Measurements from ENCODE around the gene BPIFB1. TPM values are rescaled to one million over a fixed set of nuclear protein-coding genes. Genes with fewer than 3 reads are reported as not detected.

BPIFB1 gene
- total and polyA plus RNA-seq, 10 of the 15 experiments (the other 5 are each of a cell fraction or from before 2014, with no cell fraction given), result 0.13 TPM; not detected in 9

DNA sequence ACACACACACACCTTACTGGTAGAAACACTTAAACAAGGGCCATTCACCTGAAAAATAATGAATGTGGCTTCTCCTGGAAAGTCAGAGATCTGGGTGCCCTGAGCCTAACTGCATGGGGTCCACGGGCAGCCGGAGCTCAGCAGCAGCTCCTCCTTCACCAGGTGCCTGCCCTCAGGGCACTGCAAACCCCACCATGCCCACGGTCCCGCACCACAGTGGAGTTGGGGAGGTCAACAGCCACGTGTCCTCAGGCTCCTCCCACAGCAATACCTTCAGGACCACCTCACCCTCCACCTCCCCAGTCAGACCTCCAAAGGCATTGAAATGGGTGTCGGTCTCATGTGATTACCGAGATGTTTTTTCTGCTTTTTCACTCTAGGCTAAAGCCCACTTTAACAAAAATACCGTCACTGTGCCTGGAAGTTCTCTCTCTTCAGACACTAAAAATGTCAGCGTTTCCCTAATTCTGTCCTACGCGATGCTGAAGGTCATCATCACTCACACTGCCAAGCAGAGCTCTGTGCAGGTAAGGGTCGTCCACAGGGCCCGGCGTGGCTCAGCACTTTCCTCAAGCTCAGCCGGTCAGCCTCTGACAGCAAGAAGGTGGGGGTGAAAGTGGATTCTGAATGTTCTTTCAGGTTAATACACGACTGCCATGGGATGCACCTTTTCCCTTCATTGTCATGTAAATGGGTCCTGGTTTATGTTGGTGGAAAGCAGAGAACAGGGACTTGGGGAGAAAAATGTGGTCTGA, 69.4 kb downstream of the BPIFB1 start:
- ChIA-PET CTCF (no interaction called here), POLR2A (no interaction called here), SMC1A (ENCODE audit: uncharacterized antibody, unreplicated experiment) (no interaction called here), RAD21 (ENCODE audit: unreplicated experiment) (no interaction called here)
- WGBS (ENCODE audit: insufficient coverage, insufficient replicate concordance, low lambda C conversion rate, missing lambda C conversion rate), result 90% methylated on average over 16 of the region's 16 CpGs
- H2AFZ ChIP-seq (ENCODE audit: control insufficient read depth, low read depth, low read length), result no peak overlapping the region
- no peaks in the 10 kb centered on the region for H3K27me3 ChIP-seq (replicated peaks in 1 of 2; ENCODE audit: control insufficient read depth in 2 of 2, insufficient read depth in 2 of 2, low read length in 1 of 2)
- ATAC-seq (no peak), DNase-seq (ENCODE audit: low read depth, low spot score) (no peak), FAIRE-seq (no peak)
- H3K4me1 ChIP-seq (ENCODE audit: control insufficient read depth, insufficient read depth, low read length), result no peaks in the 10 kb centered on the region
- H3K4me2 ChIP-seq (ENCODE audit: control insufficient read depth, insufficient read depth), result no peak overlapping the region
- TF ChIP-seq PAX8 (IDR thresholded peaks at IDR 0.05), result no peak
- no peak for TF ChIP-seq BRCA1 (IDR thresholded peaks at IDR 0.05; ENCODE audit: low read depth, low read length)
- TF ChIP-seq, protein P1, sequence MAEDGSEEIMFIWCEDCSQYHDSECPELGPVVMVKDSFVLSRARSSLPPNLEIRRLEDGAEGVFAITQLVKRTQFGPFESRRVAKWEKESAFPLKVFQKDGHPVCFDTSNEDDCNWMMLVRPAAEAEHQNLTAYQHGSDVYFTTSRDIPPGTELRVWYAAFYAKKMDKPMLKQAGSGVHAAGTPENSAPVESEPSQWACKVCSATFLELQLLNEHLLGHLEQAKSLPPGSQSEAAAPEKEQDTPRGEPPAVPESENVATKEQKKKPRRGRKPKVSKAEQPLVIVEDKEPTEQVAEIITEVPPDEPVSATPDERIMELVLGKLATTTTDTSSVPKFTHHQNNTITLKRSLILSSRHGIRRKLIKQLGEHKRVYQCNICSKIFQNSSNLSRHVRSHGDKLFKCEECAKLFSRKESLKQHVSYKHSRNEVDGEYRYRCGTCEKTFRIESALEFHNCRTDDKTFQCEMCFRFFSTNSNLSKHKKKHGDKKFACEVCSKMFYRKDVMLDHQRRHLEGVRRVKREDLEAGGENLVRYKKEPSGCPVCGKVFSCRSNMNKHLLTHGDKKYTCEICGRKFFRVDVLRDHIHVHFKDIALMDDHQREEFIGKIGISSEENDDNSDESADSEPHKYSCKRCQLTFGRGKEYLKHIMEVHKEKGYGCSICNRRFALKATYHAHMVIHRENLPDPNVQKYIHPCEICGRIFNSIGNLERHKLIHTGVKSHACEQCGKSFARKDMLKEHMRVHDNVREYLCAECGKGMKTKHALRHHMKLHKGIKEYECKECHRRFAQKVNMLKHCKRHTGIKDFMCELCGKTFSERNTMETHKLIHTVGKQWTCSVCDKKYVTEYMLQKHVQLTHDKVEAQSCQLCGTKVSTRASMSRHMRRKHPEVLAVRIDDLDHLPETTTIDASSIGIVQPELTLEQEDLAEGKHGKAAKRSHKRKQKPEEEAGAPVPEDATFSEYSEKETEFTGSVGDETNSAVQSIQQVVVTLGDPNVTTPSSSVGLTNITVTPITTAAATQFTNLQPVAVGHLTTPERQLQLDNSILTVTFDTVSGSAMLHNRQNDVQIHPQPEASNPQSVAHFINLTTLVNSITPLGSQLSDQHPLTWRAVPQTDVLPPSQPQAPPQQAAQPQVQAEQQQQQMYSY (CRISPR knock-in tag; IDR thresholded peaks at IDR 0.05), result no peak
- TF ChIP-seq, protein P2, sequence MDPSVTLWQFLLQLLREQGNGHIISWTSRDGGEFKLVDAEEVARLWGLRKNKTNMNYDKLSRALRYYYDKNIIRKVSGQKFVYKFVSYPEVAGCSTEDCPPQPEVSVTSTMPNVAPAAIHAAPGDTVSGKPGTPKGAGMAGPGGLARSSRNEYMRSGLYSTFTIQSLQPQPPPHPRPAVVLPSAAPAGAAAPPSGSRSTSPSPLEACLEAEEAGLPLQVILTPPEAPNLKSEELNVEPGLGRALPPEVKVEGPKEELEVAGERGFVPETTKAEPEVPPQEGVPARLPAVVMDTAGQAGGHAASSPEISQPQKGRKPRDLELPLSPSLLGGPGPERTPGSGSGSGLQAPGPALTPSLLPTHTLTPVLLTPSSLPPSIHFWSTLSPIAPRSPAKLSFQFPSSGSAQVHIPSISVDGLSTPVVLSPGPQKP (IDR thresholded peaks at IDR 0.05; ENCODE audit: low read depth, low read length), result no peak
- TF ChIP-seq TCF12 (IDR thresholded peaks at IDR 0.05; ENCODE audit: low read depth, low read length), result no peak
- no peak for TF ChIP-seq FOXM1 (IDR thresholded peaks at IDR 0.05; ENCODE audit: low read depth, low read length)
- no peak for TF ChIP-seq HDGF (IDR thresholded peaks at IDR 0.05)
- no peak for TF ChIP-seq ATF7 (IDR thresholded peaks at IDR 0.05; ENCODE audit: low read depth)
- TF ChIP-seq CHD4 (IDR thresholded peaks at IDR 0.05), result no peak
- no peak for TF ChIP-seq RAD21 (IDR thresholded peaks at IDR 0.05; ENCODE audit: insufficient read depth, low read depth, low read length)
- no peak for TF ChIP-seq ZSCAN29 (IDR thresholded peaks at IDR 0.05)
- no peak for TF ChIP-seq RUNX3 (IDR thresholded peaks at IDR 0.05; ENCODE audit: low read length)
- TF ChIP-seq, protein P3, sequence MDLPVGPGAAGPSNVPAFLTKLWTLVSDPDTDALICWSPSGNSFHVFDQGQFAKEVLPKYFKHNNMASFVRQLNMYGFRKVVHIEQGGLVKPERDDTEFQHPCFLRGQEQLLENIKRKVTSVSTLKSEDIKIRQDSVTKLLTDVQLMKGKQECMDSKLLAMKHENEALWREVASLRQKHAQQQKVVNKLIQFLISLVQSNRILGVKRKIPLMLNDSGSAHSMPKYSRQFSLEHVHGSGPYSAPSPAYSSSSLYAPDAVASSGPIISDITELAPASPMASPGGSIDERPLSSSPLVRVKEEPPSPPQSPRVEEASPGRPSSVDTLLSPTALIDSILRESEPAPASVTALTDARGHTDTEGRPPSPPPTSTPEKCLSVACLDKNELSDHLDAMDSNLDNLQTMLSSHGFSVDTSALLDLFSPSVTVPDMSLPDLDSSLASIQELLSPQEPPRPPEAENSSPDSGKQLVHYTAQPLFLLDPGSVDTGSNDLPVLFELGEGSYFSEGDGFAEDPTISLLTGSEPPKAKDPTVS (IDR thresholded peaks at IDR 0.05; ENCODE audit: low read depth, low read length), result no peak
- no peak for TF ChIP-seq NR2F1 (conservative IDR thresholded peaks at IDR 0.05)
- no peak for TF ChIP-seq HDAC6 (IDR thresholded peaks at IDR 0.05; ENCODE audit: unreplicated experiment)
- TF ChIP-seq, protein P4, sequence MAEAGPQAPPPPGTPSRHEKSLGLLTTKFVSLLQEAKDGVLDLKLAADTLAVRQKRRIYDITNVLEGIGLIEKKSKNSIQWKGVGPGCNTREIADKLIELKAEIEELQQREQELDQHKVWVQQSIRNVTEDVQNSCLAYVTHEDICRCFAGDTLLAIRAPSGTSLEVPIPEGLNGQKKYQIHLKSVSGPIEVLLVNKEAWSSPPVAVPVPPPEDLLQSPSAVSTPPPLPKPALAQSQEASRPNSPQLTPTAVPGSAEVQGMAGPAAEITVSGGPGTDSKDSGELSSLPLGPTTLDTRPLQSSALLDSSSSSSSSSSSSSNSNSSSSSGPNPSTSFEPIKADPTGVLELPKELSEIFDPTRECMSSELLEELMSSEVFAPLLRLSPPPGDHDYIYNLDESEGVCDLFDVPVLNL (IDR thresholded peaks at IDR 0.05; ENCODE audit: low read depth, low read length), result no peak
- H3K27ac ChIP-seq (ENCODE audit: control insufficient read depth, insufficient read depth), result no peak overlapping the region
- no peaks in the 10 kb centered on the region for H4K20me1 ChIP-seq (ENCODE audit: control insufficient read depth, insufficient read depth)
- intact Hi-C loops (cut with micrococcal nuclease; ENCODE audit: unreplicated experiment), result no loop called here
- no peaks in the 10 kb centered on the region for H3K9me3 ChIP-seq (replicated peaks; ENCODE audit: control insufficient read depth, insufficient read depth, low read length)
- H3K9ac ChIP-seq (ENCODE audit: control insufficient read depth, insufficient read depth, low read length), result no peak overlapping the region
- in situ Hi-C loops (cut with MboI), result no loop called here
- no peaks in the 10 kb centered on the region for H3K79me2 ChIP-seq (ENCODE audit: control insufficient read depth, insufficient read depth, low read length)
- no peak overlapping the region for H3K4me3 ChIP-seq
- peaks cover 0 to 4% of the 10 kb centered on the region in 2 experiments; a peak in 2 of 4 replicates for H3K36me3 ChIP-seq (ENCODE audit: control insufficient read depth in 2 of 2, insufficient read depth in 2 of 2, low read length in 1 of 2)
- BruUV-seq (replicated peaks), result no TSS peak
